GM06990 (cell line): Measurements from ENCODE around the gene OR8J3.

ENCODE experiments used
- DNase-seq: peaks from one replicate; pipeline ENCODE4 v3.0.0-alpha.2; 2011; ENCODE audit not compliant: insufficient read length; ENCODE audit errors: extremely low read depth
- H3K27me3 ChIP-seq: replicated peaks from 2 replicates; pipeline ENCODE4 v1.6.0; 2011; ENCODE audit warnings: low read length; ENCODE audit not compliant: control insufficient read depth, insufficient read depth
- H3K36me3 ChIP-seq: 2 replicates; pipeline ENCODE4 v1.5.1; 2011; ENCODE audit warnings: low read length; ENCODE audit not compliant: control insufficient read depth, insufficient read depth
- H3K4me3 ChIP-seq: replicated peaks from 2 replicates; pipeline ENCODE4 v1.5.1; 2011; ENCODE audit warnings: low read depth, mild to moderate bottlenecking, control low read depth, low read length
- TF ChIP-seq, protein P1 (sequence below): IDR thresholded peaks from 2 replicates; pipeline ENCODE4 v1.5.1; 2011; ENCODE audit warnings: low read length, control low read depth, mild to moderate bottlenecking, inconsistent platforms; ENCODE audit not compliant: insufficient read depth, poor library complexity, severe bottlenecking

Gene OR8J3

DNA sequence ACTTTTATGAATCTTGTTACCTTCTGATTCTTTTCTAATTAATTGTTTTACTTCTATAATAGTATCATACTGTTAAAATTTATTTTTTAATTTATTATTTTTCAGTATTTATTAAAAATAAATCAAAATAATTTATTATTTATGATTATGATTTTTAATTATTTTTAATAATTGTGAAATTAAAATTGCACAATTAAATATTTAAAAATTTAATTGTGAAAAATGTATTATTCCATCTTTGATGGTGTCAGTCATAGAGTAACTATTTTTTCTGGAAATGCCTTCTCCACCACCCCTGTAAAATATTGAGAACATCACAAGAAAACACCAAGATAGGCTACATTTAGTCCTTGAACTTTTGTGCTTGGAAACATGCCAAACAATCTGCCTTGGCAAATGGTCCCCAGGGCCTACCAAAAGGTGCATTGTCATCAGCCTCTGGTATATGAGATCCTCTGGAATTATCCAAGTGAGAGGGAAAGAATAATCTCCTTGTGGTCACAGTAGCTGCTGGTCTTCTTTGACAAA is 36.7 kb downstream of the OR8J3 start, which contains the start of gene OR8H2:
OR8H2 (plus strand) TSS at position 478 of the 528 bp plus-strand sequence. CDS start 1,356 bp downstream, outside the sequence.
- no peak within 1 kb of the TSS for H3K4me3 ChIP-seq
- H3K27me3 ChIP-seq: no peaks in the 10 kb centered on the region
- no peak for DNase-seq
- no peaks in the 10 kb centered on the region for H3K36me3 ChIP-seq
- TF ChIP-seq, protein P1, sequence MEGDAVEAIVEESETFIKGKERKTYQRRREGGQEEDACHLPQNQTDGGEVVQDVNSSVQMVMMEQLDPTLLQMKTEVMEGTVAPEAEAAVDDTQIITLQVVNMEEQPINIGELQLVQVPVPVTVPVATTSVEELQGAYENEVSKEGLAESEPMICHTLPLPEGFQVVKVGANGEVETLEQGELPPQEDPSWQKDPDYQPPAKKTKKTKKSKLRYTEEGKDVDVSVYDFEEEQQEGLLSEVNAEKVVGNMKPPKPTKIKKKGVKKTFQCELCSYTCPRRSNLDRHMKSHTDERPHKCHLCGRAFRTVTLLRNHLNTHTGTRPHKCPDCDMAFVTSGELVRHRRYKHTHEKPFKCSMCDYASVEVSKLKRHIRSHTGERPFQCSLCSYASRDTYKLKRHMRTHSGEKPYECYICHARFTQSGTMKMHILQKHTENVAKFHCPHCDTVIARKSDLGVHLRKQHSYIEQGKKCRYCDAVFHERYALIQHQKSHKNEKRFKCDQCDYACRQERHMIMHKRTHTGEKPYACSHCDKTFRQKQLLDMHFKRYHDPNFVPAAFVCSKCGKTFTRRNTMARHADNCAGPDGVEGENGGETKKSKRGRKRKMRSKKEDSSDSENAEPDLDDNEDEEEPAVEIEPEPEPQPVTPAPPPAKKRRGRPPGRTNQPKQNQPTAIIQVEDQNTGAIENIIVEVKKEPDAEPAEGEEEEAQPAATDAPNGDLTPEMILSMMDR: no peak

GRCh38 chr11:56093008-56093407 is 47.0 kb downstream of the OR8J3 start, which contains the start of gene OR8I2:
TSS of gene OR8I2 (plus strand) at chr11:56093308. CDS start at chr11:56093308, 0 bp downstream.
- TF ChIP-seq, protein P1: no peak
- Histone ChIP-seq H3K36me3 (no peaks in the 10 kb centered on the region), H3K27me3 (no peaks in the 10 kb centered on the region), H3K4me3 (no peak within 1 kb of the TSS)
- DNase-seq: no peak

- H3K27me3 ChIP-seq: no peaks in the 10 kb centered on the region
- no peaks in the 10 kb centered on the region for H3K36me3 ChIP-seq
- TF ChIP-seq, protein P1: peak; percentile 6
- H3K4me3 ChIP-seq: no peak overlapping the region
- no peak for DNase-seq
Observed at GRCh38 chr11:56089697-56090096, 50.3 kb downstream of the OR8J3 start.
